Panc1 (cell line): ENCODE measurements around the gene INPP5D.

ENCODE experiments used
- POLR2AphosphoS5 ChIP-seq: IDR thresholded peaks from 2 replicates; pipeline ENCODE4 v1.6.1; 2012; ENCODE audit warnings: mild to moderate bottlenecking, low read depth, low read length, moderate library complexity
- TCF7L2 ChIP-seq: IDR thresholded peaks from 2 replicates; pipeline ENCODE4 v1.6.1; 2011; ENCODE audit warnings: mild to moderate bottlenecking, low read depth, low read length, inconsistent platforms
- TF ChIP-seq, protein P1 (sequence below): fragments of 450-650 bp; IDR thresholded peaks from 2 replicates; pipeline ENCODE4 v1.5.1; 2017; ENCODE audit warnings: mild to moderate bottlenecking
- TF ChIP-seq, protein P2 (sequence below), 2 experiments: IDR thresholded peaks; 2 replicates each; pipeline ENCODE4 v1.6.1; 2011 to 2012; ENCODE audit warnings: low read depth in 2 of 2, control low read depth in 1 of 2, low read length in 1 of 2, mild to moderate bottlenecking in 1 of 2, moderate library complexity in 1 of 2; ENCODE audit not compliant: insufficient read depth in 1 of 2

DNA sequence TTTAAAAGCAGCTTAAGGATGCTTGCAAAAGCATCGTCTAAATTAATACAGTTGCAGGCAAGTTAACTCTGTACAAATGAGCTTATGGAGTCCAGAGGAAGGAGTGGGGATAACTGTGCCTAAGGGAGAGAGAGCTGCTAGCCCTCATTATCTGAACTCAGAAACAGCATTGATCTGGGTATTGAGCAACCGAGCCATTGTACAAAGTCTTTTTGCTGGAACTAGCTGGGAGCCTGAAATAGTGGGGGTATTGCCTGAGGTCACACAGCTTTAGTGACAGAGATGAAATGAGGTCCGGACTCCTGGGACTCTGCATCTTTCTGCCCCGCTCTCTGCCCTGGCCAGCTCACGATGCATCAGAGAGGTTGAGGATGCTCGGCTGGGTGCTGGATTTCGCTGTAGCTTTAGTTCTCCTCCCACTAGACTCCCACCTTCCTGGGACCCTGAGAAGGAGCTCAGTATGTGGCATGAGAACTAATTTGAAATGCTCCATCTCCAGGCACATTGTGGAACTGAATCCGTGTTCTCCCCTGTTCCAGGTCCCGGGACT lies 123.8 kb downstream of the INPP5D start:
- TF ChIP-seq, protein P1, sequence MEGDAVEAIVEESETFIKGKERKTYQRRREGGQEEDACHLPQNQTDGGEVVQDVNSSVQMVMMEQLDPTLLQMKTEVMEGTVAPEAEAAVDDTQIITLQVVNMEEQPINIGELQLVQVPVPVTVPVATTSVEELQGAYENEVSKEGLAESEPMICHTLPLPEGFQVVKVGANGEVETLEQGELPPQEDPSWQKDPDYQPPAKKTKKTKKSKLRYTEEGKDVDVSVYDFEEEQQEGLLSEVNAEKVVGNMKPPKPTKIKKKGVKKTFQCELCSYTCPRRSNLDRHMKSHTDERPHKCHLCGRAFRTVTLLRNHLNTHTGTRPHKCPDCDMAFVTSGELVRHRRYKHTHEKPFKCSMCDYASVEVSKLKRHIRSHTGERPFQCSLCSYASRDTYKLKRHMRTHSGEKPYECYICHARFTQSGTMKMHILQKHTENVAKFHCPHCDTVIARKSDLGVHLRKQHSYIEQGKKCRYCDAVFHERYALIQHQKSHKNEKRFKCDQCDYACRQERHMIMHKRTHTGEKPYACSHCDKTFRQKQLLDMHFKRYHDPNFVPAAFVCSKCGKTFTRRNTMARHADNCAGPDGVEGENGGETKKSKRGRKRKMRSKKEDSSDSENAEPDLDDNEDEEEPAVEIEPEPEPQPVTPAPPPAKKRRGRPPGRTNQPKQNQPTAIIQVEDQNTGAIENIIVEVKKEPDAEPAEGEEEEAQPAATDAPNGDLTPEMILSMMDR = no peak
- TF ChIP-seq, protein P2, sequence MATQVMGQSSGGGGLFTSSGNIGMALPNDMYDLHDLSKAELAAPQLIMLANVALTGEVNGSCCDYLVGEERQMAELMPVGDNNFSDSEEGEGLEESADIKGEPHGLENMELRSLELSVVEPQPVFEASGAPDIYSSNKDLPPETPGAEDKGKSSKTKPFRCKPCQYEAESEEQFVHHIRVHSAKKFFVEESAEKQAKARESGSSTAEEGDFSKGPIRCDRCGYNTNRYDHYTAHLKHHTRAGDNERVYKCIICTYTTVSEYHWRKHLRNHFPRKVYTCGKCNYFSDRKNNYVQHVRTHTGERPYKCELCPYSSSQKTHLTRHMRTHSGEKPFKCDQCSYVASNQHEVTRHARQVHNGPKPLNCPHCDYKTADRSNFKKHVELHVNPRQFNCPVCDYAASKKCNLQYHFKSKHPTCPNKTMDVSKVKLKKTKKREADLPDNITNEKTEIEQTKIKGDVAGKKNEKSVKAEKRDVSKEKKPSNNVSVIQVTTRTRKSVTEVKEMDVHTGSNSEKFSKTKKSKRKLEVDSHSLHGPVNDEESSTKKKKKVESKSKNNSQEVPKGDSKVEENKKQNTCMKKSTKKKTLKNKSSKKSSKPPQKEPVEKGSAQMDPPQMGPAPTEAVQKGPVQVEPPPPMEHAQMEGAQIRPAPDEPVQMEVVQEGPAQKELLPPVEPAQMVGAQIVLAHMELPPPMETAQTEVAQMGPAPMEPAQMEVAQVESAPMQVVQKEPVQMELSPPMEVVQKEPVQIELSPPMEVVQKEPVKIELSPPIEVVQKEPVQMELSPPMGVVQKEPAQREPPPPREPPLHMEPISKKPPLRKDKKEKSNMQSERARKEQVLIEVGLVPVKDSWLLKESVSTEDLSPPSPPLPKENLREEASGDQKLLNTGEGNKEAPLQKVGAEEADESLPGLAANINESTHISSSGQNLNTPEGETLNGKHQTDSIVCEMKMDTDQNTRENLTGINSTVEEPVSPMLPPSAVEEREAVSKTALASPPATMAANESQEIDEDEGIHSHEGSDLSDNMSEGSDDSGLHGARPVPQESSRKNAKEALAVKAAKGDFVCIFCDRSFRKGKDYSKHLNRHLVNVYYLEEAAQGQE (IDR thresholded peaks at IDR 0.05; ENCODE audit: insufficient read depth in 1 of 2, low read depth in 2 of 2, low read length in 1 of 2) = no peak
- TF ChIP-seq POLR2AphosphoS5 (no peak), TCF7L2 (no peak)
